HG02798 (cell line): ENCODE data around the gene PAGE4.

Source experiments
- ATAC-seq: cut with Tn5 transposase; IDR thresholded peaks from one replicate; pipeline ENCODE4 v1.9.1; 2021; ENCODE audit warnings: mild to moderate bottlenecking; ENCODE audit not compliant: unreplicated experiment, poor library complexity

Gene PAGE4

GRCh38 chrX:49862093-49862492 lies 33.0 kb downstream of the PAGE4 start:
- no peak for ATAC-seq

GRCh38 chrX:49868739-49869138 lies 39.6 kb downstream of the PAGE4 start:
- ATAC-seq: no peak

DNA sequence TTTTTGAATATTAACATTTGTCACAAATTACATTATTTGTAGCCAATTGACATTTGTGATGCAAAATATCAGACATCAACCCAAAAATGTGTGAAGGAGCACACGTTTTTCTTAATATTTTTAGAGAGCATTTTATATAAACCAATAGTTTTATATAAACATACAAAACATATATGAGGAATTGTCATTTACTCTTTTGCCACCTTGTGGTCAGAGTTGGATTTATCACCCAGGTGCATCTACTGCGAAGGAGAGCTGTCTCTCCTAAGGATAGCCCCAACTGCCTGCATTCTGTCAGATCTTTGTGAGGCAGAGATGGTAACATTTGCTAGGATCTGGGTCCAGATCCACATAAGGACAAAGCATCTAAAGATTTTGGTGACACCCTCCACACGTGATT lies 47.6 kb downstream of the PAGE4 start:
- no peak for ATAC-seq

GRCh38 chrX:49877397-49878101 lies 48.4 kb downstream of the PAGE4 start:
- no peak for ATAC-seq

GRCh38 chrX:49878128-49878833 lies 49.2 kb downstream of the PAGE4 start:
- ATAC-seq: no peak

DNA sequence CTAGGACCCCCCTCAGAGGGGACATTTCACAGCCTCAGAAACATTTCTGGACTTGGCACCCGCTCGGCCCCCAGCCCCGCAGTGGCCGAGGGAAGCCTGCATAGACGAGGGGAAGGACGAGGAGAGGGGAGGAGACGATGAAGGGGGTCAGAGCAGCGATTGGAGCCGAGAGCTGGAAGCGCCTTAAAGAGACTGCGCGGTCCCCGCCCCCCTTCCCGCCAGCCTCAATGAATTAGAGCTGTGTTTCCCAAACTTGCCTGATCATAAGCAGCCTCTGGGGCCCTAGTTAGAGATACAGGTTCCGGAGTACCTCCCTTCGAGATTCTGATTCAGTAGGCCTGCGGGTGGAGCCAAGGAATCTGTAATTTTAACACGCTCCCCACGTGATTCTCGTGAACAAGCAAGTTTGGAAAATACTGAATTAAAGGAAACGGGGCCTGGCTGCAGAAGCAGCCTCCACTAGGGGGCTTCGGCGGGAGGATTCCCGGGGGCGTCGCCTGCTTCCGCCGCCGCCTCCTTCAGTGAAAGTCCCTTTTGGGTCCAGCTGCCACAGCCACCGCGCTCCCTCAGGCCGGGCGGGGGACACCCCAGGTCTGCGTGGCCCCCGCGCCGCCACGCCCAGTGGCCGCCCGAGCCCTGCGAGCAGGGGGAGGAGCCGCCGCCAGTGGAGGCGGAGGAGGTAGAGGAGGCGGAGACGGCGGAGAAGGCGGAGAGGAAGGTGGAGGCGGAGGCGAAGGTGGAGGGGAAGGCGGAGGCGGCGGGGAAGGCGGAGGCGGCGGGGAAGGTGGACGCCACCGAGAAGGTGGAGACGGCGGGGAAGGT lies 49.9 kb downstream of the PAGE4 start, which contains the start of gene USP27X:
TSS of gene USP27X (plus strand) at position 651 of the 822 bp plus-strand sequence. CDS start 824 bp downstream, outside the sequence.
- peak; percentile 96 for ATAC-seq

DNA sequence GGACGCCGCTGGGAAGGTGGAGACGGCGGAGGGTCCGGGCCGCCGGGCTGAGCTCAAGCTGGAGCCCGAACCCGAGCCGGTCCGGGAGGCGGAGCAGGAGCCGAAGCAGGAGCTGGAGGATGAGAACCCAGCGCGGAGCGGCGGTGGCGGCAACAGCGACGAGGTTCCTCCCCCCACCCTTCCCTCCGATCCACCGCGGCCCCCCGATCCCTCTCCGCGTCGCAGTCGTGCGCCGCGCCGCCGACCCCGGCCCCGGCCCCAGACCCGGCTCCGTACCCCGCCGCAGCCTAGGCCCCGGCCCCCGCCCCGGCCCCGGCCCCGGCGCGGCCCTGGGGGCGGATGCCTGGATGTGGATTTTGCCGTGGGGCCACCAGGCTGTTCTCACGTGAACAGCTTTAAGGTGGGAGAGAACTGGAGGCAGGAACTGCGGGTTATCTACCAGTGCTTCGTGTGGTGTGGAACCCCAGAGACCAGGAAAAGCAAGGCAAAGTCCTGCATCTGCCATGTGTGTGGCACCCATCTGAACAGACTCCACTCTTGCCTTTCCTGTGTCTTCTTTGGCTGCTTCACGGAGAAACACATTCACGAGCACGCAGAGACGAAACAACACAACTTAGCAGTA lies 50.7 kb downstream of the PAGE4 start:
- ATAC-seq: no peak

DNA sequence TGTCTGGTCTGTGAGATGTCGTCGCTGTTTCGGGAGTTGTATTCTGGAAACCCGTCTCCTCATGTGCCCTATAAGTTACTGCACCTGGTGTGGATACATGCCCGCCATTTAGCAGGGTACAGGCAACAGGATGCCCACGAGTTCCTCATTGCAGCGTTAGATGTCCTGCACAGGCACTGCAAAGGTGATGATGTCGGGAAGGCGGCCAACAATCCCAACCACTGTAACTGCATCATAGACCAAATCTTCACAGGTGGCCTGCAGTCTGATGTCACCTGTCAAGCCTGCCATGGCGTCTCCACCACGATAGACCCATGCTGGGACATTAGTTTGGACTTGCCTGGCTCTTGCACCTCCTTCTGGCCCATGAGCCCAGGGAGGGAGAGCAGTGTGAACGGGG lies 51.6 kb downstream of the PAGE4 start:
- no peak for ATAC-seq
